HG03066 (cell line): ENCODE data around the gene TNKS1BP1.
A peak's percentile ranks its signal among the peaks of the same experiment; 100 is the strongest.

Source experiments
- ATAC-seq: cut with Tn5 transposase; IDR thresholded peaks from one replicate; pipeline ENCODE4 v1.9.1; 2021; ENCODE audit warnings: low read depth; ENCODE audit not compliant: unreplicated experiment

The TNKS1BP1 gene

GRCh38 chr11:57312511-57313021 is 12.2 kb downstream of the TNKS1BP1 start:
- ATAC-seq, result no peak

DNA sequence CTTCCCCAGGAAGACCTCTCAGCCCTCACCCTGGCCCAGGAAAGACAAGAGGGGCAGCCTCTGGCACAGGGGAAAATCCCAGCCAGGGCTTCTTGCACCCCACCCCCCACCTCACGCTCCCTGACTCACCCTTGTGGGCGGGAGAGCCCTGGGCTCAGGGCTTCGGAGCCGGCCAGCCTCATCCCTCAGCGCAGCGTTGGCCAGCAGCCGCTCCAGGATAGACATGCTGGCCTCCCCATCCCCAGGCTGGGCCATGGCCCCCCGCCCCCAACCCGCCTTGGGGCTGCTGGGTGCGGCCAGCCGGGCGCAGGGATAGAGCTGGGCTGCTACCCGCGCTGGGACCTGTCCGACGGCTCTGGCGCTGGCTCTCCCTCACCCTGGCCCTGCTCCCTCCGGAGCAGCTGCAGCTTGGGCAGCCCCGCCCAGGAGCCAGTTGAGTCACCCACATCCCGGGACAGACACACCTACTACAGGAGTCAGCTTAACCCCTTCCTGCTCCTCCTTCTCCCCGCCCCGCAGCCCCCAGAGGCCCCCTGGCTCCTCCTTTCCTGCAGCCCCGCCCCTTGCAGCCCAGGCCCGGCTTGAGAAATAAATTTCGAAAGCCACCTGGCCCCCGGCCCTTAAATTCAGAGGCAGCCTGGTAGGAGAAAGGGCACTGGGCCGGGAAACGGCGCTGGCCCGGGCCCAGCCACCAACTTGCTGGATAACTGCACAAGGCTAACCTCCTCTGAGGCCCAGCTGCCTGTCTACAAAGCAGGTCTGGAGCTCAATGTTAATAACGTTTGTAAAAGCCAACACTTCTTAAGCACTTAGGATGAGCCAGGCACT is 13.4 kb downstream of the TNKS1BP1 start:
- ATAC-seq, result peak; percentile 97

GRCh38 chr11:57310630-57311086 is 14.1 kb downstream of the TNKS1BP1 start:
- ATAC-seq, result no peak

DNA sequence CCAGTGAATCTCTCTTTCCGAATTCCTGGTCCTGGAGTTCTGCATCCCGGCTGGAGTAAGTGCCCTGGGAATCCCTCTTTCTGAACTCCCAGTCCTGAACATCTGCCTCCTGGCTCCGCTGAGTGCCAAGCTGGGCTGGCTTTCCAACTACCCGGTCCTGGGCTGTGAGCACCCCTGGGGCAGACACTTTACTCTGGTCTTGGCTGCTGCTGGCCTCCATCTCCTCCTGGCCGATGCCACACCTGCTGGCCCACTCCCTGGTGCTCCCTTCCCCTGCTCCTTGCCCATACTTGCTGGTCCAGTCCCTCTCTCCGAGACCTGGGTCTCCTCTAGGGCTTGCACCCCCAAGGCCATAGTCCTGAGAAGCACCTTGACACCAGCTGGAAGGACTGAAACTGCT is 14.7 kb downstream of the TNKS1BP1 start:
- ATAC-seq, result no peak

DNA sequence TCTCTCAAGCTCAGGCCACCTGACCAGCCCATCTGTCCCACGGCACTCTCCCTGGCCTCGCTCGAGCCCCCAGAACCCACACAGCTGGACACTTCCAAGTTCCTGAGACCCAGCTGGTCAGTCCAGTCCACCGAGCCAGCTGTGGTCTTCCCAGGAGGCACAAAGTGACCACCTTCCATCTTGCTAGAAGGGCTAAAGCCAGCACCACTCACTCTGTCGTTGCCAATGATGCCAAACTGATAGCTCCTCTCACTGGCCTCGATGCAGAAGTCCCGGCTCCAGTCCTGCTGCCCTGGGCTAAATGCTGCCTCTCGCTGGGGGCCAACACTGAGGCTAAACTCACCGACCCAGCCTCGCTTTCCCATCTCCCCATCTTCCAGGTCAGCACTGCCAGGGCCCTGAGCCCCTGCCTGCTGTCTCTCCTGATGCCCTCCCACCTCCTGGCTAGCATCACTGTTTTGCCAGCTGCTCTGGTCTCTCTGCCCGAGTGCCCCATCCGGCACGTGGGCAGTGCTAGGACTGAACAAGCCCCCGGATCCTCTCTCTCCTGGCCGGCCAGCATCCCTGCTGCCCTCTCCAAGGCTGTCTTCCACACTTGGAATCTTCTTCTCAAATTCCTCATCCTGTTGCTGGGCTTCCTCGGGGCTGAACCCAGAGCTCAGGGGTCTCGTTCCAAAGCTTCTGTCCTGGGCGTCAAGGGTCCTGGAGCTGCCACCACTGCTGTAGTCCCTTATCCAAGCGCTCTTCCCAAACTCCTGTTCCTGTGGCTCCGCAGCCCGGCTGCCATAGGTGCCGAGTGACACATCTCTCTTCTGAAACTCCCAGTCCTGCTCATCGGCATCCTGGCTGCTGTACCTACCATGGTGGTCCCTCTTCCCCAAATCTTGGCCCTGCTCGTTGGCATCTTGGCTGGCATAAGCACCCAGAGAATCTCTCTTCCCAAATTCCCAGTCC is 15.4 kb downstream of the TNKS1BP1 start:
- ATAC-seq, result no peak

GRCh38 chr11:57308426-57309060 is 16.2 kb downstream of the TNKS1BP1 start:
- no peak for ATAC-seq

DNA sequence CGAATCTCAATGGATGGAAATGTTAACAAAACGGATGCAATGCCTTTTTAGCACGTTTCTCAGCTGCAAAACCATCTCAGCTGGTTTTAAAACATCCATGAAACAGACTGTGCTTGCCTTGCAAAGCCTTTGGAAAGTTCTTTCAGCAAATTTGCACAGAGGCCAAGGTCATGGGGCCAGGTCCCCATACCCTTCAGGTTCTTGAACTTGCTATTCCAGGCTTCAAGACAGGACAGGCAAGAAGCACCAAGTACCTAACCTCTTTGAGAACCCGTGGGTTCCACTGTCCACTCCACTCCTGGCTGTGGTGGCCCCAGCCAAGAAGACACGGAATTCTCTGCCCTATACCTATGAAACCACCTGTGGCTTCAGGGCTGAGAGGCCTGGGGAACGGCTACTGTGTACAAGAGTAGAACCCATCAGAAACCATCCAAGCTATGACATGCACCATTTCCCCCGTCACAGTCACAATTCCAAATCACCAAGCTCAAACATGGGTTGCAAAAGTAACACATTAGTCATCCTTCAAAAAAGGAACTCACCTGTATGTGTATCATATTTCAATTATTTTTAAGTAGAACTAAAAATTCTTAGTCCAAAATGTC is 17.0 kb downstream of the TNKS1BP1 start:
- no peak for ATAC-seq

DNA sequence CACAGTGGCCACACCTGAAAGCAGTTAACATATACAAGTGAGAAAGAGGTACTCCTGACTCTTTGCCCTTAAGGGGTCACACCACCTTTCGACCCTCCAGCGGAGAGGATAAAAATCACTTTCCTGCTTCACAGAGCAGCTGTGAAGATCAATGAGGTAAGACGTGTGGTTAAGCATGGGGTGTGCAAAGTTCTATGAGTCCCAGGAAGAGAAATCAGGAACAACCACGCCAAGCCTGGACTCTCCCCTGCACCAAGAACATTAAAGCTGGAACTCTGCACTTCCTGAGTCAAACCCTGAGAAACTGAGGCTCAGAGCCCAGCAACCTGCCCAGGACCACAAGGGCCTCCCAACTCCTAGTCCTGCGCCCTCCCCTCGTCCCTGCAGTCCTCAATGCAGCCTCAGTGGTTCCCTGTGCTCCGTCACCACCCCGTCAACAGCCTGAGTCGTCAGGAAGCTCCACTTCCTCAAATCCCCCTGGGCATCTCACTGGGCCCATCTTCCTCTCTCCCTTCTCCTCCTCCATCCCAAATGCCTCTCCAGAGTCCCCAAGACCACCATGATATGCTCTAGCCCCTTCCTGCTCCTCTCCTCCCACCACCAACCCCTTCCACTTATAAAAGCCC is 17.7 kb downstream of the TNKS1BP1 start:
- ATAC-seq, result no peak

DNA sequence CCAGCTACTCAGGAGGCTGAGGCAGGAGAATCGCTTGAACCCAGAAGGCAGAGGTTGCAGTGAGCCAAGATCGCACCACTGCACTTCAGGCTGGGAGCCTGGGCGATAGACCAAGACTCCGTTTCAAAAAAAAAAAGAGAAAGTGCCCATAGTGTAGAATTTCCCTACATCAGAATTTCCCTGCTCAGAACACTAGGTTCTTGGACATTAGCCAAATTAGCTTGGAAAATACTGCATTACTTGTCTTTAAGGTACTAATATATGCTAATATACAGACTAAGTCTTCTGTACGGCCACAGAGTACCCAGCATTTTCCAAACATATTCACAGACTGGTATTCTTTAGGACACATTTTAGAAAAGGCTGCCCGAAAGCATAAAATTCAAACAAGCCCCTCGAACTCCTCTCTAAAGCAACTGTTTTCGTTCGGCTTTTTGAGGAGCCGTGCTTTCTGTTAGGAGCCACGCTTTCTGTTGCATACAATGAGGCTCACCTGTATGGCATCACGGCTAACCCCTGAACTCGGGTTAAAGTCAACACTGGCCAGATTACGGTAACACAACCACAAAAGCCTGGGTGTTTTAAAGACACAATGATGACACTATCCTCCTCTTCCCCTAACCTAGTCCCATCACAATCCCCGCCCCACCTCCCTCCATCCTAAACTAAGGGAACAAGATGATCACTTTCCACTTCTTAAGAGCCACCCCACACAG is 18.4 kb downstream of the TNKS1BP1 start:
- no peak for ATAC-seq

DNA sequence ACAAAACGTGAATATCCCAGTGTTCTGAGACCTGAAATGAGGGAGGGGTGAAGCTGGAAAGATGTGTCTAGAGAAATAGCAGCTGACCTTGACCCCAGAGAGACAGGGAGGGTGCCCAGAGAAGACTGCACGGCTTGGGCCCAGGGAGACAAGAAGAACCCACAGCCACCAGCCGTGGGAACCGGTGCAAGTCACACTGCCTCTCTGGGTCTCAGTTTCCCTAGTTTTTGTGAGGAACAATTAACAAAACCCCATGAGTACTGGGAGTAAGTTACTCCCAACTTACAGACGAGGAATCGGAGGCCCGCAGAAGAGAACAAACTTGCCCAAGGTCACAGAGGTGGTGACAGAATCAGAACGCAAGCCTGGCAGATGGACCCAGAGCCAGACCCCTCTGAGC is 19.2 kb downstream of the TNKS1BP1 start:
- ATAC-seq, result no peak

DNA sequence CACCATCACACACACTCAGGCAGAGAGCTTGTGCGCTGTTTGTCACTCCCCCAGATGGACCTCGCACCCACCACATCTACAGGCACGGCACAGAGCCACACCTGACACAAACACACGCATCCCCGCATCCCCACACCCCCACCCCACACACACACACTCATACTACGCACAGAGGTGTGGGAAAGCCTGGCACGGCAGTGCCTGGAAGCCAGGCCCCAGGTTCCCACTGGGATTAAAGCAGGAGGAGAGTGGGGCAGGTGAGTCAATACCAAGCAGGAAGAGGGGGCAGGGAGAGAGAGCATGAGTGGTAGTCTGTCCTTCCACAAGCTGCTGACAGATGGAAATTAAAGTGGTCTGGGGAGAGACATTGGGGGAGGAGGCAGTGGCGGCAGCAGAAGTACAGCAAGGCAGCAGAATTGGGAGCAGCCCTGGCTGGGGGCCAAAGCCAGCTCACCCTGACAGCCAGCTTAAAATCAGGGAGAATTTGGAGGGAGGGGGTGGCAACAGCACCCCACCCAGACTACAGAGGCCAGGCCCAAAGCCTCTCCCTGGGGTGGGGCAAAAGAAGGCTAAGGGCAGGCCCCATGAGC is 20.7 kb downstream of the TNKS1BP1 start:
- ATAC-seq, result no peak

DNA sequence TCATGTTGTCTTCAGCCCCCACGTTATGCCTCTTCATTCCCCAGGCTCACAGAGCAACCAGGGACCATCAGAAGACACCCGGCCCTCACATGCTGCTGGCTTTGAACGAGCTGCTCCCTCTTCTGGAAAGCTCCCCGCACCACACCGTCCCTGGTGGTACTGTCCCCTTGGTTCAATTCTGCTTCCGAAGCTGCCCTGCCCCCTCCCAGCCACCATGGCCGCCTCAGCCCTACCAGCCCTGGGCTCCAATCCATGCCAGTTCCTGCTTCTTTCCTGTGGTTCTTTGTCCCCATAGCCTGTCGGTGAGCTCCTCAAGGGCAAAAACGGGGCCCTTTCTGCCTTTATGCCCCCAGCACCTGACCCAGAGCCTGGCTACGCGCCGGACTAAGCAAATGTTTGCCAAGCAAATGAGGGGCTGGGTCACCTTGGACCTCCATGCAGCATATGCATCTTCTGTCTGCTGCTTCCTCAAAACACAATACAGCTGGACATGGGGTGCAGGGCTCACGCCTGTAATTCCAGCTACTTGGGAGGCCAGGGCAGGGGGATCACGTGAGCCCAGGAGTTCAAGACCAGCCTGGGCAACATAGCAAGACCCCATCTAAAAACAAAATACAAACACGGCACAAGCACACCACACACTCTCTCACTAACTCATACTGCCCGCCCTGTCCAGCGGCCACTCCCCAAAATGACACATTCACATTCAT is 21.3 kb downstream of the TNKS1BP1 start:
- ATAC-seq, result no peak

DNA sequence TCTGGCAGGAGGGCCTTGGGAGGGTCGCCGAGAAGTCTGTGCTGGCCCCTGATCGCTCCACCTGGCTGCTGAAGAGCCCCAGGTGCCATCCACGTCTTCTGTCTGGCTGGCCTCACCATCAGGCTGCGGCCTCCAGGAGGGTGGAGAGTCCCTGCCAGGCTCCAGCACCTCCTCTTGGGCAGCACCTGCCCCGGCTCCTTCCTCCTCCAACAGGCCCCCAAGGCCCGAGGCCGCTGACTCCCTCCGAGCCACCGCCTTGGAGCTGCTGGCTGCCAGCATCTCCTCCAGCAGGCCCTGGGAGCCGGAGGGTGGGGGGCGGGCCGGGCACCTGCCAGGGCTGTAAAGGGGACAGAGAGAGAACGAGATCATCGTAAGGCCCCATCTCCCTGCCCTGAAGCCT is 22.3 kb downstream of the TNKS1BP1 start:
- no peak for ATAC-seq

DNA sequence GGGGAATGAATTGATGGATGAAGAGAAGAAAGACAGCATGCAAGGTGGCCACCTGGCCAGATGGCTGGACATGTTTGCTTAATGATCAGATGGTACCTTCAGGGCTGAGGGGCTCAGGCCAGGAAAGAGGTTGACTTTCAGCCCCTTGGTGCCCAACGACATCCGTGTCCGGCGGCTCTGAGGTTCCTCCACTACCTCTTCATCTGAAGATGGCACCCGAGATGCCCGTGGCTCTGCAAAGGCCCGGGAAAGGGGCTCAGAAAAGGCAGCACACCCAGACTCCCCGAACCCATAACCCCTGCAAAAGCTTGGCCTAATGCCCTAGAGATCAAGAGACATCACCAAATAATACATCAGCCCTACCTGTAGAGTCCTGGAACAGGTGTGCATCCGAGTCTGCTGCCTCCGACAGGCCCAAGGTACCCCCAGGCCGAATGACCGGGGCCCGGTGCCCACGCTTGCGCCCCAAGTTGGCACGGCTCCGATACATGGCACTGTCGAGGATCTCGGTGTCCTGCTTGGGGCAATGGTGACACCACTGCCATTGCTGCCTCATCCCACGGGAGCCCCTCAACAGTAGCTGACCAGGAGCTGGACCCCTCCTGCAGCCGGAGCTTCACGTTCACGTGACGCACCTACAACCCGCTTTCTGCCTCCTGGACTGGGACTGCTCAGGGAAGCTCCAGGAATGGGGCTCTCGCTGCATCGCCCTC is 22.9 kb downstream of the TNKS1BP1 start:
- ATAC-seq, result no peak

- no peak for ATAC-seq
Observed at GRCh38 chr11:57300785-57301184, 24.0 kb downstream of the TNKS1BP1 start.

- no peak for ATAC-seq
Observed at GRCh38 chr11:57299150-57299737, 25.5 kb downstream of the TNKS1BP1 start.

DNA sequence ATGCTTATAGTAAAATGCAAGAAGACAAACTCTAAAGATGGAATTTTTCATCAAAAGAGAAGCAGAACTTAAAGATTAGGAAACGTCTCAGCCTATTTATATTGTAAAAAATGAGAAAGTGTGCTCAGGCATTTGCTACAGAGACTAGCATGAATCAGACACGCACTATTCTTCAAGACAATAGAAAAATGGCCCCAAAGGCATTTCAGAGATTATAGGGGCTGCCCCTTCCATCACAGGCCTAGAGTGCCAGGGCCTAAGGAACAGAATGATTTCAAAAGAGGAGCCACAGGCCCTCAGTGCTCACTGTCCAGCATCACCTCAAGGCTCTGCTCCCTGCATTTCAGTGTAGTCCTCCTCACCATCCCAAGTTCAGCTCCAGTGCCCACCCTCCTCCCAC is 27.5 kb downstream of the TNKS1BP1 start:
- no peak for ATAC-seq
